ENCODE data around the gene MLXIPL. TPM values are rescaled to one million over a fixed set of nuclear protein-coding genes. Genes with fewer than 3 reads are reported as not detected.

The MLXIPL gene
- total and polyA plus RNA-seq, 2 of the 8 experiments (the other 6 are each of a cell fraction or from before 2014, with no cell fraction given), result 9.4 to 10.6 TPM

DNA sequence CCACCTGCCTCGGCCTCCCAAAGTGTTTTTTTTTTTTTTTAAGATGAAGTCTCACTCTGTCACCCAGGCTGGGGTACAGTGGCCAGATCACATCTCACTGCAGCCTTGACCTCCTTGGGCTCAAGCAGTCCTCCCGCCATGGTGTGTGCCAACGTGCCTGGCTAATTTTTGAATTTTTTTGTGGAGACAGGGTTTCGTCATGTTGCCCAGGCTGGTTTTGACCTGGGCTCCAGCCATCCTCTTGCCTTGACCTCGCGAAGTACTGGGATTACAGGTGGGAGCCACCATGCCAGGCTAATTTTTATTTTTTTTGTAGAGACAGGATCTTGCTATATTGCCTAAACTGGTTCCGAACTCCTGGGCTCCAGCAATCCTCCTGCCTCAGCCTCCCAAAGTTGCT is 9.0 kb upstream of the MLXIPL start:
- Histone ChIP-seq H2BK12ac (ENCODE audit: low read depth, low read length) (no peak overlapping the region), H4K5ac (ENCODE audit: insufficient read length, low read depth, low read length) (no peak overlapping the region), H3K9ac (replicated peaks in 1 of 4; ENCODE audit: extremely low read depth in 1 of 4, low read depth in 3 of 4, low read length in 3 of 4) (no peak overlapping the region), H3K79me2 (ENCODE audit: control insufficient read depth in 1 of 2, insufficient read depth in 2 of 2, low read length in 2 of 2) (no peaks in the 10 kb centered on the region), H4K8ac (ENCODE audit: extremely low read depth, insufficient read depth, low read length) (no peak overlapping the region; the same call in 1 of the 2 replicates), H4K91ac (replicated peaks; ENCODE audit: insufficient read length, low read length) (no peak overlapping the region), H2BK15ac (ENCODE audit: low read length) (no peak overlapping the region), H3K27me3 (replicated peaks in 1 of 4; ENCODE audit: control insufficient read depth in 3 of 4, extremely low read depth in 1 of 4, insufficient read depth in 3 of 4, low read length in 3 of 4) (no peaks in the 10 kb centered on the region), H2BK20ac (ENCODE audit: low read length) (no peak overlapping the region), H3K23ac (ENCODE audit: insufficient read length) (no peak overlapping the region), H2AK5ac (ENCODE audit: low read depth, low read length) (no peak overlapping the region), H3K14ac (ENCODE audit: insufficient read length) (no peak overlapping the region), H3K4me3 (ENCODE audit: extremely low read depth in 1 of 4, insufficient read depth in 2 of 4, low read depth in 3 of 4, low read length in 4 of 4) (no peak overlapping the region), H3K4me2 (ENCODE audit: insufficient read depth in 1 of 2, low read depth in 2 of 2, low read length in 2 of 2) (no peak overlapping the region), H3K56ac (replicated peaks; ENCODE audit: insufficient read length, low read depth, low read length) (no peak overlapping the region), H3K9me3 (ENCODE audit: insufficient read depth in 2 of 2, low read depth in 1 of 2, low read length in 1 of 2) (no peaks in the 10 kb centered on the region), H2BK5ac (ENCODE audit: low read depth, low read length) (no peak overlapping the region), H3K36me3 (ENCODE audit: control insufficient read depth in 2 of 4, insufficient read depth in 4 of 4, low read length in 3 of 4) (no peaks in the 10 kb centered on the region), H3K4ac (replicated peaks; ENCODE audit: insufficient read length, low read depth, low read length) (no peak overlapping the region), H3K23me2 (ENCODE audit: low read depth, low read length) (peaks cover 5% of the 10 kb centered on the region; the same call in 1 of the 2 replicates), H4K20me1 (replicated peaks in 1 of 2; ENCODE audit: control insufficient read depth in 1 of 2, insufficient read depth in 2 of 2, low read length in 2 of 2) (peaks cover 0 to 1% of the 10 kb centered on the region in 2 experiments), H3K18ac (ENCODE audit: extremely low read depth, low read length) (no peak overlapping the region), H3K4me1 (replicated peaks in 1 of 4; ENCODE audit: control insufficient read depth in 3 of 4, insufficient read depth in 4 of 4, low read length in 3 of 4) (peaks cover 0 to 6% (median under 1%) of the 10 kb centered on the region in 4 experiments; a peak in 3 of 7 replicates), H2AFZ (ENCODE audit: low read length) (no peak overlapping the region), H2BK120ac (replicated peaks; ENCODE audit: low read depth, low read length) (no peak overlapping the region), H3K79me1 (ENCODE audit: low read depth, low read length) (no peaks in the 10 kb centered on the region), H3K27ac (ENCODE audit: low read depth, low read length) (no peak overlapping the region)
- ChIA-PET POLR2A (ENCODE audit: partially characterized antibody) (no interaction called here), CTCF (ENCODE audit: partially characterized antibody) (interaction anchor here (0.6 to 7.9 kb wide), 2 partner anchors 22 to 38 kb away, joined by 3 to 136 read pairs; no protein-coding TSS in a partner anchor)
- FAIRE-seq, result no peak
- WGBS, 2 experiments (ENCODE audit: extremely low coverage in 1 of 2, insufficient coverage in 1 of 2, insufficient read length in 1 of 2, insufficient replicate concordance in 2 of 2, low coverage in 1 of 2, low lambda C conversion rate in 2 of 2, missing lambda C conversion rate in 1 of 2), result 89% methylated on average over 7 of the region's 7 CpGs; no CpG with 5 or more reads in 1 of the 2 experiments
- no peak for DNase-seq (ENCODE audit: low read depth in 1 of 2, low spot score in 2 of 2)
- TF ChIP-seq SUZ12 (IDR thresholded peaks at IDR 0.05; ENCODE audit: low read length) (no peak), NANOG (IDR thresholded peaks at IDR 0.05; ENCODE audit: insufficient read depth, low read depth, low read length, poor library complexity, severe bottlenecking) (no peak), TCF12 (IDR thresholded peaks at IDR 0.05; ENCODE audit: low read depth, low read length) (no peak), PHF8 (conservative IDR thresholded peaks at IDR 0.05; ENCODE audit: low read depth, low read length) (no peak), TEAD4 (IDR thresholded peaks at IDR 0.05; ENCODE audit: low read depth, low read length) (no peak), SP4 (IDR thresholded peaks at IDR 0.05; ENCODE audit: low read length) (no peak), YY1 (IDR thresholded peaks at IDR 0.05; ENCODE audit: low read depth, low read length) (no peak), RBBP5 (IDR thresholded peaks at IDR 0.05; ENCODE audit: borderline replicate concordance, low read depth, low read length) (no peak), TBP (IDR thresholded peaks at IDR 0.05; ENCODE audit: low read depth, low read length) (no peak), HDAC2 (IDR thresholded peaks at IDR 0.05; ENCODE audit: borderline replicate concordance in 1 of 2, low read depth in 2 of 2, low read length in 2 of 2) (no peak), HDAC6 (IDR thresholded peaks at IDR 0.05; ENCODE audit: low read depth, low read length) (no peak), TAF1 (IDR thresholded peaks at IDR 0.05; ENCODE audit: low read depth, low read length) (no peak)
- TF ChIP-seq, protein P1, sequence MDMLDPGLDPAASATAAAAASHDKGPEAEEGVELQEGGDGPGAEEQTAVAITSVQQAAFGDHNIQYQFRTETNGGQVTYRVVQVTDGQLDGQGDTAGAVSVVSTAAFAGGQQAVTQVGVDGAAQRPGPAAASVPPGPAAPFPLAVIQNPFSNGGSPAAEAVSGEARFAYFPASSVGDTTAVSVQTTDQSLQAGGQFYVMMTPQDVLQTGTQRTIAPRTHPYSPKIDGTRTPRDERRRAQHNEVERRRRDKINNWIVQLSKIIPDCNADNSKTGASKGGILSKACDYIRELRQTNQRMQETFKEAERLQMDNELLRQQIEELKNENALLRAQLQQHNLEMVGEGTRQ (IDR thresholded peaks at IDR 0.05; ENCODE audit: low read length), result no peak
